ENCODE results near the gene CEMIP.

CEMIP gene

DNA sequence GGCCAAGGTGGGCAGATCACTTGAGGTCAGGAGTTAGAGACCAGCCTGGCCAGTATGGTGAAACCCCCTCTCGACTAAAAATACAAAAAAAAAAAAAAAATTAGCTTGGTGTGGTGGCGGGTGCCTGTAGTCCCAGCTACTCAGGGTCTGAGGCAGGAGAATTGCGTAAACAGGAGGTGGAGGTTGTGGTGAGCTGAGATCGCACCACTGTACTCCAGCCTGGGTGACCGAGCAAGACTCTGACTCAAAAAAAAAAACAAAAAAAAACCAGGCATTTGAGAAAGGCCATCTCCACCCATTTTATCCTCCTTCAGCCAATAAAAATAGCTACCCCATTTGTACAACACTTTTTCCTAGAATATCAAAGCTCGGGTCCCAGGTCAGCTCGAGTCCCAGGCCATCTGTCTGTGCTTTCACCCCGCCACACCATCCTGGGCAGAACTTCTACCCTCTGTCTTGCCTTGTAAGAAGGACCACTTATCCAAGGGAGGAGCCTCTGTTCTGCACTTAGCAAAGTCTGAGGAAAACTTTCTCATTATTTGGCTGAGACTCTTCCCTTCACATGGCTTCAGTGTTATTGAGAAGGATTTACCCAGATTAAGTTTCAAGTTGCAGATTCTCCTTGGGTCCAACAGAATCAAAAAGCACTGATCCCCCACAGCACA lies 111.3 kb downstream of the CEMIP start:
- no peak for DNase-seq (ENCODE audit: low spot score)

DNA sequence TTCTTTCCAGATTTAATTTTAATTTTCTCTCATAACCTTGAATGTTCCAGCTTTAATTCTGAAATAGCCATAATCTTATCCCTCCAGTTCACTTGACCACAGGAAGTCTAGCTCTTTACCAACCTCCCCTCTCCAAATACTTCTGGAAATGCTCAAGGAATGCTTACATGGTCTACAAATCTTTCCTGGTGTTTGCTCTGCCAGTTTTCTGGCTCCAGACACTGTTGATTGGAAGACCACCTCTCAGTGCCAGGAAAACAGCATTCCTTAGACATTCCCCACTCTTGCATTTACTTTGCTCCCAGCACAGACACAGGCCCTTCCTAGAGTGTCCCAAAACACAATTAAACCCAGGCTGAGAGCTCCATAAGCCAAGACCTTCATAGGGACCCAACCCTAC lies 111.8 kb downstream of the CEMIP start:
- no peak for DNase-seq (ENCODE audit: low spot score)

DNA sequence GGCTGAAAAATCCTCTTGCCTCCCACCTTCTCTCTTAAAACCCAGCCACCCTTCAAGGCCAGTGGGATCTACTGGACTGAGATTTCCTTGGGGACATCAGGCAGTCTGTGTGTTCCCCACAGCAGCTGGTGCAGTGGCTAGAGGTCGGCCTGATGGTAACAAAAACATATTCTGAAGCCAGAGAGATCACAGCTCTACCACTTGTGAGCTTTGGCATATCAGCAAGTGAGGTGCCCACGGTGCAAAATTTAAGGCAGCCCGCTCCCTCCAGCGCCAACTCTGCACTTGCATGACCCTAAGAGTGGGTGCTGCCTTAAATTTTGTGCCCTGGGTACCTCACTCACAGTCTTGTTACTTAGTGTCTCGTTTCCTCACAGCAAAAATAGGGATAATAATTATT lies 113.2 kb downstream of the CEMIP start:
- no peak for DNase-seq (ENCODE audit: low spot score)

DNA sequence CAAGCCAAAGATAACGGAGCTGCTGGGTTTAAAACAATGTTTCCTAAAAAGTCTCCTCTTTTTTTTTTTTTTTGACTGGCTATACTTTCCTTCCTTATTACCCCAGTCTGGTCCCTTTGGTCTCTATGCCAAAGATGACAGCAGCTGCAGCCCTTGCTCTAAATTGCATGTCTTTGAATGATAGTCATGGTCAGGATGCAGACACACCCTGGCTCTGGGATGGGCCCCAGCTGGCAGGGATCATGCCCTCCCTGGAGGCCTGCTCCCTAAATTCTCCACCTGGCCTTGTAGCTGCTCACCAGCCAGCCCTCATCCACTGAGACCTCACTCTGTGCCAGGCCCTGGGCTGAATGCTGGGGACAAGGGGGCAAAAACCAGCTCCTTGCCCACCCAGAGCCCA lies 114.6 kb downstream of the CEMIP start:
- no peak for DNase-seq (ENCODE audit: low spot score)

DNA sequence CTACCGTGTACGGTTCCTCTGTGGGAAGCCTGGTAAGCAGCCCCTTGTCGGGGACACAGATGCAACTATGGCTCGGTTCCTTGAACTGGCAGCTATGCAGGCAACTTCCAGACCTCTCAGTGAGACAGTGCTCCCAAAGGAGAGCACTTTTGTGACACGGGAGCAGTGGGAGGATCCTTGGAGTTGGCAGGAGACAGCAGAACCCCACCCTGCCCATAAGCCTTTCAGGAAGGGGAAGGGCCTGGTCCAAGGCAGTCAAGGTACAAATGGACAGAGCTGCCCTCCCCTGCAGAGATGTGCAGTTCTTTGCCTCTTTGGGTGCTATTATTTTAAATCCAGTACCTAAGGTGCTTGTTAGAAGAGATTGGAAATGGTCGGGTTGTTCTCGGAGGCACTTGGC lies 115.9 kb downstream of the CEMIP start:
- no peak for DNase-seq (ENCODE audit: low spot score)

DNA sequence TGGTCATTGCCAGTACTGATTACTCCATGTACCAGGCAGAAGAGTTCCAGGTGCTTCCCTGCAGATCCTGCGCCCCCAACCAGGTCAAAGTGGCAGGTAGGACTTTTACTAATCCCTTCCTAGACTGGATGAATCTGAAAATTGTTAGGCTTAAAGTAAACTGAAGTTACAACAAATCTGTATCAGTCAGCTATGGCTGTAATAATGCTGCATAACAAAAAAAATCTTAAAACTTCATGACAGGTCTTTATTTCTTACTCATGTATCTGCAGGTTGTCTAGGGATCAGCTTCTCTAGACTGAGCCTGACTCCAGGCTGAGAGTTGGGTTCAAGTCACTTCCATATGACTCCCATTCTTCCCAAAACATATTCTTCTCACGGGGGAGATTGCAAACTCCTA lies 116.8 kb downstream of the CEMIP start:
- no peak for DNase-seq (ENCODE audit: low spot score)

DNA sequence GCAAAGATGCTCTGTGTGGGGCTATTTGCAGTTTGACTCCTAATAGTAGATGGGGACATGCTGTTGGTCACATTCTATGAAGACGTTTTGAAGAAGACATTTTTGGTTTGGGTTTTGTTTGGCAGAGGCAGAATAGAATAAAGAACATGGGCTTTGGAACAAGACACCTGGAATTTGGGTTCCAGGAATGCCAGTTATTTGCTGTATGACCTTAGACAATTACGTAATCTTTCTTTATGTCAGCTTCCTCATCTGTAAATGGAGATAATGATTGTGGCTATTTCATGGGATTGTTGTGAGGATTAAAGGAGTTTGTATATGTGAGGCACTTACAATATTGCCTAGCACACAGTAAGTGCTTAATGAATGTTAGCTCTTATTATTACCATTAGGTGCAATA lies 118.9 kb downstream of the CEMIP start:
- DNase-seq (ENCODE audit: low spot score): no peak

- DNase-seq (ENCODE audit: low spot score): no peak
Observed at GRCh38 chr15:80902298-80902801, 123.2 kb downstream of the CEMIP start.

GRCh38 chr15:80904998-80905397 lies 125.8 kb downstream of the CEMIP start:
- no peak for DNase-seq (ENCODE audit: low spot score)

- peak; percentile 32 for DNase-seq (ENCODE audit: low spot score)
Observed at GRCh38 chr15:80906159-80906766, 127.1 kb downstream of the CEMIP start.

DNA sequence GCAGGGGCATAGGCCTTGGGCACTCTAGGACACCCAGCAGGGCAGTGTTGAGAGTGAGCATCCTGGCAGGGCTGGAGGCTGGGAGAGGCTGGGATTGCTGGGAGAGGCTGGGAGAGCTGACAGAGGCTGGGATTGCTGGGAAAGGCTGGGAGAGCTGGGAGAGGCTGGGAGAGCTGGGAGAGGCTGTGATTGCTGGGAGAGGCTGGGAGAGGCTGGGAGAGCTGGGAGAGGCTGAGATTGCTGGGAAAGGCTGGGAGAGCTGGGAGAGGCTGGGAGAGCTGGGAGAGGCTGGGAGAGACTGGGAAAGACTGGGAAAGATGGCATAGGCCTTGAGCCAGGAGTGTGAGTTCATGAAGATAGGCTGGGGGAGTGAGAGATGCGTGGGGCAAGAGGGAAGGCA lies 132.7 kb downstream of the CEMIP start:
- DNase-seq (ENCODE audit: low spot score): no peak

DNA sequence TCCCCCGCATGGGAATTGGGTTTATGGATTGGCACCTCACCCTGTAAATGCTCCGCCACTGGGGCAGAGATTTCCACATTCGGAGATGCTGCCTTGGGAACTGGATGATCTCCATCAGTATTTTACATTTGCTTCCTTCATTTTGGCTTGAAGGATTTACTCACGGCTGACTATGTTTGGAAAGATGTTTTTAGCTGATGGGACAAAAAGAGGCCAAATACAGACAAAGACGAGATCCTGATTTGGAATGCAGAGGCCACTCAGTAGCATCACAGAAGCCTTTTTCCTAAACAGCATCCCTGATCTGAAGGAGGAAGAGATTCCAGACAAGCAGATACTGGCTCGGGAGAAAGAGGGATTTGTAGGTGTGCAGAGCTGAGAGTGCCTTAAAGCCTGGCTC lies 133.5 kb downstream of the CEMIP start:
- no peak for DNase-seq (ENCODE audit: low spot score)

- no peak for DNase-seq (ENCODE audit: low spot score)
Observed at GRCh38 chr15:80913541-80913940, 134.4 kb downstream of the CEMIP start.

DNA sequence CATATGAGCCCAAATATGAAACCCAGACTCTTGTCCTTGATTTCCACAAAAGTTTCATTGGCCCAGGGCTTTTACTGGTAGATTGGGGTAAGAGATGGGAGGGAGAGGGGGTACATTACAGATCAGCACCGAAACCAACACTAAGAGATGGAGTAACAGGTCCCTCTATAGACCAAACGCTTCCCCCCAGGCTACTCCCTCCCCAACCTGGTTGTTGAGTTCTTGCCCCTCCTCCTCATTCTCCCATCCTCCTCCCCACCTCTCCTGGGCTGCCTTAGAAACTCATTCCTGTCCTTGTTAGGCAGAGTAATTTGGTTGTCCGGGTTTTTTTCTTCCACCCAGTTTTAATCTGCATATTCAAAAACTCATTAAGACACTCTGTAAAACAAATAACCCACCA lies 136.3 kb downstream of the CEMIP start:
- no peak for DNase-seq (ENCODE audit: low spot score)

GRCh38 chr15:80916056-80916455 lies 136.9 kb downstream of the CEMIP start:
- DNase-seq (ENCODE audit: low spot score): no peak

DNA sequence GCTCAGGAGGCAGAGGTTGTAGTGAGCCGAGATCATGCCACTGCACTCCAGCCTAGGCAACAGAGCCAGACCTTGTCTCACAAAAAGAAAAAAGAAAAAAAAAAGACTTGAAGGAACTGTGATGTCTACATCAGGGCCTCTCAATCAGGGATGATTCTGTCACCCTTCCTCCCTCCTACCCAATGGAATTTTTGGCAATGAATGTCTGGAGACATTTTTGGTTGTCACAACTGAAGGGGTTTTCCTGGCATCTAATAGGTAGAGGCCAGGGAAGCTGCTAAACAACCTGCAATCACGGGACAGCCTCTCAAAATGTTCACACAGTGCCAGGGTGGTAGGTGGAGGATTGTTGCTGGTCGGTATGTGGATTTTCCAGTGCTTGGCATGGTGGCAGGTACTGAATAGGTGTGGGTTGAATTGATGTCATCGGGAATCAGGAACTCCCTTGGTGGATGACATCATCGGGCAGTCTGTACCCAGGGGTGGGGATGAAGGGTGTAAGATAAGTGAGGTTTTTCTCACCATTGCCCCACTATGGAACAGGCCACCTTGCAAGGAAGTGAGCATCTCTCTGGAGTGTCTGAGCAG lies 139.1 kb downstream of the CEMIP start:
- DNase-seq (ENCODE audit: low spot score): no peak

DNA sequence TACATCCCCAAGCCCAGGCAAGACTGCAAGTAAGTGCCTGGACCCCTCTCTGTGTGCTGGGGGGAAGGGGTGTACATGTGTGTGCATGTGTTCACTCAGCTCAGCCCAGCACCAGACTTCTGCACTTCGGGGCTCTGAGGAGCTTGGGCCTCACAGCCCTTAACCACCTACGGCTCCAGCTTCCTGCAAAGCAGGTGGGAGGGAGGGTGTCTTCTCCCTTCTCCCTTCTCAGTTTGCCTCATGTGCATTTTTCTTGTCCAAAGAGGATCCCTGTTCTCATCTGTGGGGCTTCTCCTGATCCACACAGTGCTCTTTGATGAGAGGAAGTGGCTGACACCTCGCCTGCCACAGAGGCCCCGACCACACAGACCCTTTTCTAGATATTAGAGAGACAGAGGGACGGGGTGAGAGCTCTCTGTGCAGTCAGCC lies 141.1 kb downstream of the CEMIP start:
- DNase-seq (ENCODE audit: low spot score): no peak

- no peak for DNase-seq (ENCODE audit: low spot score)
Observed at GRCh38 chr15:80921736-80922410, 142.7 kb downstream of the CEMIP start.

DNA sequence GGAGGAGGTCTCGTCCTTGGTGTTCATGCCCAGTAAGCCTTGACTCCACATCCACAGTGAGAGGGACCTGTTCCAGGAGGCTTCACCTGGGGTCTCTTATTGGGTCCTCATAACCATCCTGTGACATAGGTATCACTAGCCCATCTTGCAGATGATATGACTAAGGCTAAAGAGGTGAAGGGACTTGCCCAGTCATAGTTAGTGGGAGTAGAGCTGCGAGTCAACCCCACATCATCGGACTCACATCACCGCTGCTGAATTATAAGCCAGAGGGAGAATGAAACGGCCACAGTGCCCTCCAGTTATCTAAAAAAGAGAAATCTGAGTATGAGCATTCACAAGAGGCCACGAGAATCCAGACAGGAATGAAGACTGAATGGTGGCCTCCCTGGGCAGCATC lies 144.5 kb downstream of the CEMIP start:
- peak; percentile 35 for DNase-seq (ENCODE audit: low spot score)

DNA sequence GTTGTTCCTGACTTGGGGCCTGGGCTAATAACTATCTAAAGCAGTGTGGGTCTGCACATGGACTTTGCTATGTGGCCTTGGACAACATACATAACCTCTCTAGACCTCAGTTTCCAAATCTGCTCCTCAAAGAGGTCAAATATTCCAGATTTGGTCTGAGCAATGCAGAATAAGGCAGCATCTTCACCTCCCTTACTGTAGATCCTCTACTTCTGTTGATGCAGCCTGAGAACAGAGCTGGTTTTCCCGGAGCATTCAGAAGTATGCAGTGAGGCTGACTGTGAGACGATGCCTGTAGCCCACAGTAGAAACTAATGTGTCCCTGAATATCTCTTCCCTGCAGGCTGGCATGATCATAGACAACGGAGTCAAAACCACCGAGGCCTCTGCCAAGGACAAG lies 145.1 kb downstream of the CEMIP start:
- no peak for DNase-seq (ENCODE audit: low spot score)

DNA sequence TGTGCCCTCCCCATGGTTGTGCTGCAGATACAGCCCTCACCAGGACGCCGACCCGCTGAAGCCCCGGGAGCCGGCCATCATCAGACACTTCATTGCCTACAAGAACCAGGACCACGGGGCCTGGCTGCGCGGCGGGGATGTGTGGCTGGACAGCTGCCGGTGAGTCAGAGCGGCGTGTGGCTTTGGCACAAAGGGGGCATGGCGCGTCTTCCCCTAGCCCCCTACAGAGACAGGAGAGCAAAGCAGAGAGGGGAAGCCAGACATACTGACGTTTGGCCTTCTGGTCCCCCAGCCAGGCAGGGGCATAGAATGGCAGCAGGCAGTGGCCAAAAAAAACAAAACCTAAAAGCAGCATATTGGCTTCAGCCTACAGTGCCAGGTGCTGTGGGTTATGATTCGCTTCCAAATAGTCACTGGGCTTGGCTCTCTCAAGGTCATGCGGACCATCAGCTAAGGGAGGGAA lies 146.5 kb downstream of the CEMIP start:
- DNase-seq (ENCODE audit: low spot score): no peak

GRCh38 chr15:80926126-80926525 lies 147.0 kb downstream of the CEMIP start:
- no peak for DNase-seq (ENCODE audit: low spot score)

GRCh38 chr15:80929225-80929624 lies 150.1 kb downstream of the CEMIP start:
- peak; percentile 83 for DNase-seq (ENCODE audit: low spot score)
